GM21717 (cell line): ENCODE results near the gene ACYP1.

Experiments used
- ATAC-seq: cut with Tn5 transposase; IDR thresholded peaks from one replicate; pipeline ENCODE4 v1.9.1; 2021; ENCODE audit warnings: mild to moderate bottlenecking, moderate library complexity; ENCODE audit not compliant: unreplicated experiment

The ACYP1 gene

GRCh38 chr14:75063491-75064204 is at the start of gene ACYP1:
Gene ACYP1, minus strand, starts transcription at chr14:75064024. Its CDS starts 471 bp downstream, at chr14:75063553.
- ATAC-seq, result peak; percentile 92

- no peak for ATAC-seq
These were observed 46.1 kb upstream of the ACYP1 start for GRCh38 chr14:75109877-75110276.

GRCh38 chr14:75107186-75107585 is 43.4 kb upstream of the ACYP1 start:
- ATAC-seq, result no peak

- no peak for ATAC-seq
These were observed 37.7 kb upstream of the ACYP1 start for GRCh38 chr14:75101491-75101890.

GRCh38 chr14:75098682-75099081 is 34.9 kb upstream of the ACYP1 start:
- no peak for ATAC-seq

GRCh38 chr14:75098212-75098611 is 34.4 kb upstream of the ACYP1 start:
- no peak for ATAC-seq

GRCh38 chr14:75096959-75097358 is 33.1 kb upstream of the ACYP1 start:
- no peak for ATAC-seq

GRCh38 chr14:75095690-75096089 is 31.9 kb upstream of the ACYP1 start:
- no peak for ATAC-seq

GRCh38 chr14:75094896-75095295 is 31.1 kb upstream of the ACYP1 start:
- ATAC-seq, result no peak

- ATAC-seq, result no peak
These were observed 28.9 kb upstream of the ACYP1 start for GRCh38 chr14:75092698-75093097.

- ATAC-seq, result no peak
These were observed 27.4 kb upstream of the ACYP1 start for GRCh38 chr14:75091251-75091650.

- ATAC-seq, result no peak
These were observed 26.5 kb upstream of the ACYP1 start for GRCh38 chr14:75090353-75090752.

- ATAC-seq, result no peak
These were observed 24.9 kb upstream of the ACYP1 start for GRCh38 chr14:75088566-75089373.

- ATAC-seq, result no peak
These were observed 24.3 kb upstream of the ACYP1 start for GRCh38 chr14:75088153-75088552.

- no peak for ATAC-seq
These were observed 20.7 kb upstream of the ACYP1 start for GRCh38 chr14:75084513-75084912.

- no peak for ATAC-seq
These were observed 19.4 kb upstream of the ACYP1 start for GRCh38 chr14:75083271-75083670.

- ATAC-seq, result no peak
These were observed 17.9 kb upstream of the ACYP1 start for GRCh38 chr14:75081660-75082229.

GRCh38 chr14:75079521-75079920 is 15.7 kb upstream of the ACYP1 start:
- ATAC-seq, result no peak

- no peak for ATAC-seq
These were observed 14.0 kb upstream of the ACYP1 start for GRCh38 chr14:75077794-75078193.

GRCh38 chr14:75070383-75070782 is 6.6 kb upstream of the ACYP1 start:
- ATAC-seq, result no peak

GRCh38 chr14:75069811-75070145 is 6.0 kb upstream of the ACYP1 start:
- ATAC-seq, result no peak
